ENCODE data around the gene FMN1.
A peak's percentile ranks its signal among the peaks of the same experiment; 100 is the strongest.
"Not testable (repeated sequence)": the region's sequence is repeated elsewhere in the genome, so short reads cannot be mapped to it uniquely, and the experiment has no call there.

FMN1 gene

GRCh38 chr15:32849769-32850668 is 344.5 kb downstream of the FMN1 start:
- FAIRE-seq = no peak

GRCh38 chr15:32846671-32847070 is 347.8 kb downstream of the FMN1 start:
- FAIRE-seq = not testable (repeated sequence)

GRCh38 chr15:32844118-32844711 is 350.3 kb downstream of the FMN1 start:
- peak; percentile 84 for FAIRE-seq

- no peak for FAIRE-seq
Measured at GRCh38 chr15:32843219-32843815, 351.2 kb downstream of the FMN1 start.

- no peak for FAIRE-seq
Measured at GRCh38 chr15:32842081-32842480, 352.4 kb downstream of the FMN1 start.

- no peak for FAIRE-seq
Measured at GRCh38 chr15:32840507-32841245, 353.8 kb downstream of the FMN1 start.

GRCh38 chr15:32838820-32839219 is 355.7 kb downstream of the FMN1 start:
- FAIRE-seq = no peak

- no peak for FAIRE-seq
Measured at GRCh38 chr15:32838338-32838737, 356.2 kb downstream of the FMN1 start.

- no peak for FAIRE-seq
Measured at GRCh38 chr15:32837935-32838334, 356.6 kb downstream of the FMN1 start.

- no peak for FAIRE-seq
Measured at GRCh38 chr15:32834156-32834555, 360.4 kb downstream of the FMN1 start.

GRCh38 chr15:32833379-32833821 is 361.1 kb downstream of the FMN1 start:
- no peak for FAIRE-seq

GRCh38 chr15:32831485-32831884 is 363.0 kb downstream of the FMN1 start:
- FAIRE-seq = no peak

- FAIRE-seq = no peak
Measured at GRCh38 chr15:32830241-32830640, 364.3 kb downstream of the FMN1 start.

GRCh38 chr15:32829436-32829835 is 365.1 kb downstream of the FMN1 start:
- no peak for FAIRE-seq

GRCh38 chr15:32828507-32829186 is 365.9 kb downstream of the FMN1 start:
- no peak for FAIRE-seq

GRCh38 chr15:32826685-32827084 is 367.8 kb downstream of the FMN1 start:
- no peak for FAIRE-seq

GRCh38 chr15:32825219-32825618 is 369.3 kb downstream of the FMN1 start:
- no peak for FAIRE-seq

GRCh38 chr15:32824777-32825176 is 369.7 kb downstream of the FMN1 start:
- FAIRE-seq = no peak

- no peak for FAIRE-seq
Measured at GRCh38 chr15:32823750-32824149, 370.8 kb downstream of the FMN1 start.

- no peak for FAIRE-seq
Measured at GRCh38 chr15:32822739-32823138, 371.8 kb downstream of the FMN1 start.

- FAIRE-seq = no peak
Measured at GRCh38 chr15:32819448-32819847, 375.1 kb downstream of the FMN1 start.

GRCh38 chr15:32818758-32819447 is 375.6 kb downstream of the FMN1 start:
- FAIRE-seq = no peak

Measured in A204.1 (cell line).